Right lobe of liver (tissue), 4 donors: ENCODE results near the gene PIK3R5.

Experiments used
- CTCF ChIP-seq, 4 donors: fragments of 200-600 bp in 3 of 4; fragments of 450-650 bp in 1 of 4; IDR thresholded peaks; one replicate each; pipeline versions ENCODE4 v1.5.1 to v1.8.0; 2016 to 2022; ENCODE audit warnings: antibody characterized with exemption in 4 of 4, mild to moderate bottlenecking in 2 of 4
- POLR2A ChIP-seq: fragments of 450-650 bp; IDR thresholded peaks from one replicate; pipeline ENCODE4 v1.6.1; 2017; ENCODE audit warnings: antibody characterized with exemption, mild to moderate bottlenecking
- donor health status: DM: no; HTN: no; CAD: no.
- donor health status: DM: no; HTN: no; CAD: no.
- donor health status: DM: no; HTN: yes; CAD: no.

GRCh38 chr17:8981443-8981842 is 15.9 kb upstream of the PIK3R5 start:
- TF ChIP-seq CTCF (IDR thresholded peaks at IDR 0.05) (no peak), POLR2A (no peak)
